ENCODE results near the gene POC1A. TPM values are rescaled to one million over a fixed set of nuclear protein-coding genes. Genes with fewer than 3 reads are reported as not detected.

The POC1A gene
- total and polyA plus RNA-seq, 10 of the 15 experiments (the other 5 are each of a cell fraction or from before 2014, with no cell fraction given): 8.5 to 49.8 (median 23.5) TPM

- ATAC-seq (no peak), DNase-seq (ENCODE audit: low read depth, low spot score) (no peak), FAIRE-seq (no peak)
- Histone ChIP-seq H3K9ac (ENCODE audit: control insufficient read depth, insufficient read depth, low read length) (no peak overlapping the region), H3K9me3 (replicated peaks; ENCODE audit: control insufficient read depth, insufficient read depth, low read length) (no peaks in the 10 kb centered on the region), H3K27ac (ENCODE audit: control insufficient read depth, insufficient read depth) (no peak overlapping the region), H3K4me1 (ENCODE audit: control insufficient read depth, insufficient read depth, low read length) (peaks cover 7% of the 10 kb centered on the region; the same call in 1 of the 2 replicates), H3K36me3 (ENCODE audit: control insufficient read depth in 2 of 2, insufficient read depth in 2 of 2, low read length in 1 of 2) (no peaks in the 10 kb centered on the region), H3K27me3 (replicated peaks in 1 of 2; ENCODE audit: control insufficient read depth in 2 of 2, insufficient read depth in 2 of 2, low read length in 1 of 2) (no peaks in the 10 kb centered on the region), H3K4me3 (no peak overlapping the region), H3K79me2 (ENCODE audit: control insufficient read depth, insufficient read depth, low read length) (no peaks in the 10 kb centered on the region), H2AFZ (ENCODE audit: control insufficient read depth, low read depth, low read length) (no peak overlapping the region), H4K20me1 (ENCODE audit: control insufficient read depth, insufficient read depth) (no peaks in the 10 kb centered on the region), H3K4me2 (ENCODE audit: control insufficient read depth, insufficient read depth) (no peak overlapping the region)
- 58% methylated on average over 8 of the region's 8 CpGs for WGBS (ENCODE audit: insufficient coverage, insufficient replicate concordance, low lambda C conversion rate, missing lambda C conversion rate)
- TF ChIP-seq PBX3 (IDR thresholded peaks at IDR 0.05; ENCODE audit: insufficient replicate concordance, low read depth, low read length) (no peak), MTA3 (IDR thresholded peaks at IDR 0.05; ENCODE audit: borderline replicate concordance, low read length) (no peak), ELK1 (IDR thresholded peaks at IDR 0.05; ENCODE audit: low read depth, low read length) (no peak), ETV6 (conservative IDR thresholded peaks at IDR 0.05 in 1 of 2, IDR thresholded peaks at IDR 0.05 in 1 of 2; ENCODE audit: borderline replicate concordance in 1 of 2, low read depth in 1 of 2) (no peak)
- in situ Hi-C loops (cut with MboI) (no loop called here), intact Hi-C loops (cut with micrococcal nuclease; ENCODE audit: unreplicated experiment) (no loop called here)
- no TSS peak for BruUV-seq (replicated peaks)
- SMC1A ChIA-PET (ENCODE audit: uncharacterized antibody, unreplicated experiment): interaction anchor here (0.8 to 2.3 kb wide), 4 partner anchors 13 to 46 kb away, joined by 3 to 17 read pairs (median 8); no protein-coding TSS in a partner anchor
- POLR2A ChIA-PET: interaction anchor here (0.6 to 2.6 kb wide), 4 partner anchors 12 to 540 kb away, joined by 3 to 7 read pairs (median 6); partner anchors contain the start of gene DUSP7
- RAD21 ChIA-PET (ENCODE audit: unreplicated experiment): interaction anchor here (1.0 to 2.5 kb wide), 4 partner anchors 13 to 39 kb away, joined by 4 to 24 read pairs (median 13); no protein-coding TSS in a partner anchor
- CTCF ChIA-PET: interaction anchor here (1.1 to 2.3 kb wide), 8 partner anchors 10 to 82 kb away, joined by 3 to 27 read pairs (median 4); no protein-coding TSS in a partner anchor
These were observed 113.6 kb downstream of the POC1A start for GRCh38 chr3:52040600-52040999.

All from GM12878 (cell line).